SK-N-SH treated with all-trans-retinoic acid at 6 μM for 48 hours (cell line): ENCODE results near the gene UBL7.

Experiments used
- ATAC-seq: fragments of 200-7000 bp; cut with Tn5 transposase; 3 replicates; pipeline ENCODE4 v1.9.1; 2020; ENCODE audit warnings: mild to moderate bottlenecking, moderate library complexity
- ARNTL ChIP-seq: fragments of 450-650 bp; formaldehyde crosslinking; IDR thresholded peaks from 2 replicates; pipeline ENCODE4 v1.5.0; 2020; ENCODE audit warnings: low read depth, mild to moderate bottlenecking, moderate library complexity, borderline replicate concordance
- BACH2 ChIP-seq: fragments of 250-450 bp; sonication (Bioruptor Pico); IDR thresholded peaks from 2 replicates; pipeline ENCODE4 v1.9.0; 2021; ENCODE audit warnings: mild to moderate bottlenecking, borderline replicate concordance
- CSRNP3 ChIP-seq: fragments of 250-450 bp; sonication (Bioruptor Pico); IDR thresholded peaks from 2 replicates; pipeline ENCODE4 v1.5.1; 2021; ENCODE audit warnings: mild to moderate bottlenecking, moderate library complexity
- ESRRG ChIP-seq: fragments of 250-450 bp; sonication (Bioruptor Pico); IDR thresholded peaks from 2 replicates; pipeline ENCODE4 v1.6.1; 2021; ENCODE audit warnings: mild to moderate bottlenecking
- GLIS3 ChIP-seq: fragments of 250-450 bp; sonication (Bioruptor Pico); IDR thresholded peaks from 2 replicates; pipeline ENCODE4 v1.5.0; 2020; ENCODE audit warnings: mild to moderate bottlenecking, moderate library complexity
- ISL1 ChIP-seq: fragments of 250-450 bp; sonication (Bioruptor Pico); IDR thresholded peaks from 2 replicates; pipeline ENCODE4 v2.1.2; 2022; ENCODE audit warnings: mild to moderate bottlenecking, moderate library complexity
- OSR1 ChIP-seq: fragments of 250-450 bp; sonication (Bioruptor Pico); IDR thresholded peaks from 2 replicates; pipeline ENCODE4 v1.8.0; 2022; ENCODE audit warnings: moderate library complexity, mild to moderate bottlenecking, inconsistent platforms
- POU6F1 ChIP-seq: fragments of 250-450 bp; sonication (Bioruptor Pico); IDR thresholded peaks from 2 replicates; pipeline ENCODE4 v1.8.0; 2021; ENCODE audit warnings: low read depth, mild to moderate bottlenecking, moderate library complexity, borderline replicate concordance
- PPARA ChIP-seq: fragments of 250-450 bp; sonication (Bioruptor Pico); IDR thresholded peaks from 2 replicates; pipeline ENCODE4 v1.5.0; 2020; ENCODE audit warnings: mild to moderate bottlenecking, borderline replicate concordance
- RARB ChIP-seq: fragments of 250-450 bp; sonication (Bioruptor Pico); IDR thresholded peaks from 2 replicates; pipeline ENCODE4 v1.8.0; 2021; ENCODE audit warnings: mild to moderate bottlenecking, moderate library complexity
- SNAI2 ChIP-seq: fragments of 250-450 bp; sonication (Bioruptor Pico); IDR thresholded peaks from 2 replicates; pipeline ENCODE4 v1.5.0; 2020; ENCODE audit warnings: mild to moderate bottlenecking, moderate library complexity
- TCF4 ChIP-seq: fragments of 250-450 bp; sonication (Bioruptor Pico); IDR thresholded peaks from 2 replicates; pipeline ENCODE4 v1.8.0; 2021; ENCODE audit warnings: mild to moderate bottlenecking, moderate library complexity, borderline replicate concordance
- TOX ChIP-seq: fragments of 250-450 bp; sonication (Bioruptor Pico); IDR thresholded peaks from 2 replicates; pipeline ENCODE4 v1.8.0; 2021; ENCODE audit warnings: mild to moderate bottlenecking, moderate library complexity, borderline replicate concordance
- TSHZ2 ChIP-seq: fragments of 250-450 bp; sonication (Bioruptor Pico); IDR thresholded peaks from 2 replicates; pipeline ENCODE4 v1.5.0; 2020; ENCODE audit warnings: mild to moderate bottlenecking, moderate library complexity
- ZC3H10 ChIP-seq: fragments of 250-450 bp; sonication (Bioruptor Pico); IDR thresholded peaks from 2 replicates; pipeline ENCODE4 v1.5.1; 2021; ENCODE audit warnings: mild to moderate bottlenecking, moderate library complexity
- ZFP3 ChIP-seq: fragments of 250-450 bp; sonication (Bioruptor Pico); IDR thresholded peaks from 2 replicates; pipeline ENCODE4 v1.5.0; 2020; ENCODE audit warnings: mild to moderate bottlenecking, moderate library complexity
- ZFP30 ChIP-seq: fragments of 450-650 bp; formaldehyde crosslinking; IDR thresholded peaks from 2 replicates; pipeline ENCODE4 v1.5.0; 2022; ENCODE audit warnings: mild to moderate bottlenecking, moderate library complexity
- ZNF565 ChIP-seq: fragments of 450-650 bp; formaldehyde crosslinking; conservative IDR thresholded peaks from 2 replicates; pipeline ENCODE4 v1.5.0; 2020; ENCODE audit warnings: low read depth, mild to moderate bottlenecking, moderate library complexity
- ZNF8 ChIP-seq: fragments of 450-650 bp; formaldehyde crosslinking; IDR thresholded peaks from 2 replicates; pipeline ENCODE4 v1.5.0; 2020; ENCODE audit warnings: mild to moderate bottlenecking, moderate library complexity
- TF ChIP-seq, protein P1 (sequence below): fragments of 250-450 bp; sonication (Bioruptor Pico); IDR thresholded peaks from 2 replicates; pipeline ENCODE4 v1.8.0; 2020; ENCODE audit warnings: mild to moderate bottlenecking, moderate library complexity, borderline replicate concordance
- TF ChIP-seq, protein P2 (sequence below): fragments of 250-450 bp; sonication (Bioruptor Pico); IDR thresholded peaks from 2 replicates; pipeline ENCODE4 v1.5.1; 2020; ENCODE audit warnings: low read depth, mild to moderate bottlenecking, moderate library complexity

Gene UBL7

DNA sequence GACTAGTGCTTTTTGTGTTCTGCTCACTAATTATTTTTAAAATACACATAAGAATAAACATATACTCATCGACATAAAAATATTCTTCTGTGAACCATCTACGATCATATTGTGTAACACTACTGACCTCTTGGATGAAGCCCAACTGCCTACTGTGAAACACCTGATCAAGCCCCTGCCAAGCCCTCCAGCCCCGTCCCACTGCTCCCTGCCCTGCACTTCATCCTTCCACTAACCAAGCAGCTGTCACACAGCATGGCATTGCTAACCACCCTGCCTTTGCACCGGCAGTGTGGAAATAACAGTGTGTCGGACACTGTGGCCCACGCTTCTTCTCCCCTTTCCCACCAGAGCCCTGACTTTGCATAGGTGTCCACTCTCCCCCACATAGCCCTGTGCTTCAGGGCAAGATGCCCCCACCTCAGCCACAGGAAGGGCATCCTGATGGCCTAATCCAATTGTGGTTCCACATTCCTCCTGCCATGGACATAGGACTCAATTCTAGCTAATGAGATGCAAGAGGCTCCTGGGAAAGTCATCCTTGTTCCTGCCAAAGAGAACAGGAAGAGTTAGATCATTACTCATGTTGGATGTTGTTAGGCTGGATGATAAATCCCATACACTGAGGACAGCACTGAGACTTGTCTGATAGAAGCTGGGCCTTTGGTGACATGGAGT, 45.0 kb upstream of the UBL7 start:
- TF ChIP-seq ARNTL = no peak
- TF ChIP-seq, protein P1, sequence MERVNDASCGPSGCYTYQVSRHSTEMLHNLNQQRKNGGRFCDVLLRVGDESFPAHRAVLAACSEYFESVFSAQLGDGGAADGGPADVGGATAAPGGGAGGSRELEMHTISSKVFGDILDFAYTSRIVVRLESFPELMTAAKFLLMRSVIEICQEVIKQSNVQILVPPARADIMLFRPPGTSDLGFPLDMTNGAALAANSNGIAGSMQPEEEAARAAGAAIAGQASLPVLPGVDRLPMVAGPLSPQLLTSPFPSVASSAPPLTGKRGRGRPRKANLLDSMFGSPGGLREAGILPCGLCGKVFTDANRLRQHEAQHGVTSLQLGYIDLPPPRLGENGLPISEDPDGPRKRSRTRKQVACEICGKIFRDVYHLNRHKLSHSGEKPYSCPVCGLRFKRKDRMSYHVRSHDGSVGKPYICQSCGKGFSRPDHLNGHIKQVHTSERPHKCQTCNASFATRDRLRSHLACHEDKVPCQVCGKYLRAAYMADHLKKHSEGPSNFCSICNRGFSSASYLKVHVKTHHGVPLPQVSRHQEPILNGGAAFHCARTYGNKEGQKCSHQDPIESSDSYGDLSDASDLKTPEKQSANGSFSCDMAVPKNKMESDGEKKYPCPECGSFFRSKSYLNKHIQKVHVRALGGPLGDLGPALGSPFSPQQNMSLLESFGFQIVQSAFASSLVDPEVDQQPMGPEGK (CRISPR knock-in tag) = peak; percentile 50; the same call in 1 of the 2 replicates

DNA sequence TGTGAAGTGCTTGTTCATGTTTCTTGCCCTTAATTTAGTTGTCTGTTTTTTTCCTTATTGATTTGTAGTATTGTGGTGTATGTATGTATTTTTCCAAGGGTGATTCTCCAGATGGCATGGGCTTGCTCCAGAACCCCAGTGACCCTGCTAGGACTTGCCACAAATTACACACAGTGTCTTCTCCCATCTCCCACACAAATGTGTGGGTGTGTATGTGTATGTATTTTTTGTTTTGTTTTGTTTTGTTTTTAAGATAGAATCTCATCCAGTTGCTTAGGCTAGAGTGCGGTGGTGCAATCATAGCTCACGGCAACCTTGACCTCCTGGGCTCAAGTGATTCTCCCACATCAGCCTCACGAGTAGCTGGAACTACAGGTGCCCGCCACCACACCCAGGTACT, 43.9 kb upstream of the UBL7 start:
- no peak for ATAC-seq
- TF ChIP-seq SNAI2 (no peak), RARB (no peak), TOX (no peak), ZFP3 (no peak), TCF4 (CRISPR knock-in tag) (no peak), ISL1 (CRISPR knock-in tag) (no peak), ZC3H10 (no peak), POU6F1 (no peak), ESRRG (CRISPR knock-in tag) (no peak), ARNTL (no peak), ZNF565 (CRISPR knock-in tag) (no peak), GLIS3 (CRISPR knock-in tag) (no peak), CSRNP3 (CRISPR knock-in tag) (no peak), BACH2 (CRISPR knock-in tag) (no peak), ZFP30 (no peak), ZNF8 (no peak), PPARA (CRISPR knock-in tag) (no peak)
- TF ChIP-seq, protein P2, sequence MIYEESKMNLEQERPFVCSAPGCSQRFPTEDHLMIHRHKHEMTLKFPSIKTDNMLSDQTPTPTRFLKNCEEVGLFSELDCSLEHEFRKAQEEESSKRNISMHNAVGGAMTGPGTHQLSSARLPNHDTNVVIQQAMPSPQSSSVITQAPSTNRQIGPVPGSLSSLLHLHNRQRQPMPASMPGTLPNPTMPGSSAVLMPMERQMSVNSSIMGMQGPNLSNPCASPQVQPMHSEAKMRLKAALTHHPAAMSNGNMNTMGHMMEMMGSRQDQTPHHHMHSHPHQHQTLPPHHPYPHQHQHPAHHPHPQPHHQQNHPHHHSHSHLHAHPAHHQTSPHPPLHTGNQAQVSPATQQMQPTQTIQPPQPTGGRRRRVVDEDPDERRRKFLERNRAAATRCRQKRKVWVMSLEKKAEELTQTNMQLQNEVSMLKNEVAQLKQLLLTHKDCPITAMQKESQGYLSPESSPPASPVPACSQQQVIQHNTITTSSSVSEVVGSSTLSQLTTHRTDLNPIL (CRISPR knock-in tag) = no peak

More for the DNA sequence above, 45.0 kb upstream of the UBL7 start:
- peak; percentile 75 for ATAC-seq

DNA sequence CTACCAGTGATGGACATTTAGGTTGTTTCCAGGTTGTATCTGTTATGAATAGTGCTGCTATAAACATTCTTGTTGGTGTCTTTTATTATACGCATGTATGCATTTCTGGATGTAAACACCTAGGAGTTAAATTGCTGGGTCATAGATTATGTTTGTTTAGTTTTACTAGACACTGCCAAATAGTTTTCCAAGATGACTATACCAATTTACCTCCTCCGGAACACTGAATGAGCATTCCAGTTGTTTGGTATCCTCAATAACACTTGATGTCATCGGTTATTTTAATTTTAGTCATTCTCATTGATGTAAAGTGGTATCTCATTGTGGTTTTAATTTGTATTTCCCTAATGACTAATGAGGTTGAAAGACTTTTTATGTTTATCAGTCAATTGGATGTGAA, 43.5 kb upstream of the UBL7 start:
- no peak for ATAC-seq
- TF ChIP-seq ARNTL (no peak), TOX (no peak), SNAI2 (no peak), CSRNP3 (CRISPR knock-in tag) (no peak), TSHZ2 (CRISPR knock-in tag) (no peak), OSR1 (no peak), RARB (no peak)
